OCI-LY7 (cell line): Measurements from ENCODE around the gene NOCT. TPM values are rescaled to one million over a fixed set of nuclear protein-coding genes. Genes with fewer than 3 reads are reported as not detected.
"Not testable (repeated sequence)": the region's sequence is repeated elsewhere in the genome, so short reads cannot be mapped to it uniquely, and the experiment has no call there.

Experiments
- BruUV-seq: library from RNA; stranded (reverse); fragments of 400-500 nt; replicated peaks from 2 replicates; lab custom pipeline; 2021; lab: Mats Ljungman, UMichigan
- CTCF ChIA-PET: fragments of 300-600 bp; sonication (Branson Sonifier 250); formaldehyde crosslinking; loops from one replicate; lab custom pipeline; 2022; ENCODE audit warnings: antibody characterized with exemption; ENCODE audit not compliant: unreplicated experiment; lab: Charles Lee
- POLR2A ChIA-PET: fragments of 300-600 bp; sonication (Branson Sonifier 250); formaldehyde crosslinking; loops from one replicate; lab custom pipeline; 2022; ENCODE audit warnings: antibody characterized with exemption; lab: Charles Lee
- DNase-seq: peaks from one replicate; pipeline ENCODE4 v3.0.0-alpha.2; 2015; ENCODE audit warnings: low spot score
- H2AFZ ChIP-seq: fragments of 200-600 bp; sonication (generic), shearing (Covaris generic); 2 replicates; pipeline ENCODE4 v1.6.1; 2014; ENCODE audit warnings: mild to moderate bottlenecking, antibody characterized with exemption, low read length, moderate library complexity
- H3K27ac ChIP-seq: fragments of 200-600 bp; sonication (generic); 2 replicates; pipeline ENCODE4 v1.5.1; 2014; ENCODE audit warnings: mixed run types, low read depth, mild to moderate bottlenecking, moderate library complexity, low read length, inconsistent platforms; ENCODE audit not compliant: poor library complexity, severe bottlenecking
- H3K36me3 ChIP-seq: fragments of 200-600 bp; sonication (generic); 2 replicates; pipeline ENCODE4 v1.6.1; 2014; ENCODE audit warnings: mild to moderate bottlenecking, antibody characterized with exemption, low read length, moderate library complexity, mixed read lengths; ENCODE audit not compliant: insufficient read depth
- H3K4me1 ChIP-seq: fragments of 200-600 bp; sonication (generic); 2 replicates; pipeline ENCODE4 v1.5.1; 2014; ENCODE audit warnings: mild to moderate bottlenecking, low read length; ENCODE audit not compliant: insufficient read depth, poor library complexity, severe bottlenecking
- H3K4me2 ChIP-seq: fragments of 200-600 bp; sonication (generic); 2 replicates; pipeline ENCODE4 v1.6.1; 2014; ENCODE audit warnings: mild to moderate bottlenecking, low read length
- H3K4me3 ChIP-seq: fragments of 200-600 bp; sonication (generic); 2 replicates; pipeline ENCODE4 v1.5.1; 2014; ENCODE audit warnings: mild to moderate bottlenecking, low read depth, low read length; ENCODE audit not compliant: poor library complexity, severe bottlenecking
- H3K79me2 ChIP-seq: fragments of 200-600 bp; sonication (generic); 2 replicates; pipeline ENCODE4 v1.6.1; 2016; ENCODE audit warnings: low read depth, mild to moderate bottlenecking, low read length, moderate library complexity, mixed read lengths; ENCODE audit not compliant: insufficient read depth
- H3K9me2 ChIP-seq: fragments of 200-600 bp; sonication (generic); 2 replicates; pipeline ENCODE4 v1.6.1; 2016; ENCODE audit warnings: mild to moderate bottlenecking, low read length, mixed read lengths; ENCODE audit not compliant: insufficient read depth
- H3K9me3 ChIP-seq: fragments of 200-600 bp; sonication (generic); 2 replicates; pipeline ENCODE4 v1.6.1; 2014; ENCODE audit warnings: mild to moderate bottlenecking, mixed run types, low read length, mixed read lengths
- H4K20me1 ChIP-seq: fragments of 200-600 bp; sonication (generic); 2 replicates; pipeline ENCODE4 v1.6.1; 2014; ENCODE audit warnings: mild to moderate bottlenecking, antibody characterized with exemption, low read length, moderate library complexity, mixed read lengths; ENCODE audit not compliant: insufficient read depth
- EZH2phosphoT487 ChIP-seq: fragments of 200-600 bp; sonication (generic); IDR thresholded peaks from 2 replicates; pipeline ENCODE4 v1.6.1; 2018; ENCODE audit warnings: low read depth, borderline replicate concordance, mild to moderate bottlenecking, mixed run types, antibody characterized with exemption, low read length, moderate library complexity, mixed read lengths
- intact Hi-C: fragments of 100-400 bp; cut with micrococcal nuclease; formaldehyde crosslinking; loops from one replicate; pipeline ENCODE4 v1.10.0; 2022; ENCODE audit not compliant: unreplicated experiment
- total RNA-seq, 2 experiments: library from RNA; depleted of rRNA in 1 of 2; stranded (reverse); fragments of >200 nt in 1 of 2; shearing (Covaris generic) in 1 of 2; gene quantifications; 2 replicates each; pipeline ENCODE4 v1.2.3, GENCODE V29; 2014 to 2022
- TF ChIP-seq, protein P1 (sequence below): fragments of 200-600 bp; sonication (generic); conservative IDR thresholded peaks from 2 replicates; pipeline ENCODE4 v1.5.1; 2014; ENCODE audit warnings: mild to moderate bottlenecking, antibody characterized with exemption, low read length, moderate library complexity, mixed read lengths

Gene NOCT
- total RNA-seq, 2 experiments from 2014 or later = 17.8 to 22.8 TPM

DNA sequence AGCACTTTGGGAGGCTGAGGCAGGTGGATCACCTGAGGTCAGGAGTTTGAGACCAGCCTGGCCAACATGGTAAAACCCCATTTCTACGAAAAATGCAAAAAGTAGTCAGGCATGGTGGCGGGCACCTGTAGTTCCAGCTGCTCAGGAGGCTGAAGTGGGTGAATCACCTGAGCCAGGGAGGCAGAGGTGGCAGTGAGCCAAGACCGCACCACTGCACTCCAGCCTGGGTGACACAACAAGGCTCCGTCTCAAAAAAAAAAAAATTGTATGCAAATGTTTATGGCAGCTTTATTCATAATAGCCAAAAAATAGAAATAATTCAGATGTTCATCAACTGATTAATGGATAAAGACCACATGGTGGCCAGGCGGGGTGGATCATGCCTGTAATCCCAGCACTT lies 9.8 kb upstream of the NOCT start:
- no peak overlapping the region for H3K27ac ChIP-seq
- intact Hi-C loops = no loop called here
- no peak overlapping the region for H2AFZ ChIP-seq
- no peak overlapping the region for H3K4me3 ChIP-seq
- DNase-seq = no peak
- no peaks in the 10 kb centered on the region for H4K20me1 ChIP-seq
- H3K4me2 ChIP-seq = no peak overlapping the region
- H3K4me1 ChIP-seq = no peaks in the 10 kb centered on the region
- H3K79me2 ChIP-seq = no peaks in the 10 kb centered on the region
- H3K36me3 ChIP-seq = no peaks in the 10 kb centered on the region
- CTCF ChIA-PET = no interaction called here
- H3K9me3 ChIP-seq = peaks cover 8% of the 10 kb centered on the region; the same call in 1 of the 2 replicates
- TF ChIP-seq, protein P1, sequence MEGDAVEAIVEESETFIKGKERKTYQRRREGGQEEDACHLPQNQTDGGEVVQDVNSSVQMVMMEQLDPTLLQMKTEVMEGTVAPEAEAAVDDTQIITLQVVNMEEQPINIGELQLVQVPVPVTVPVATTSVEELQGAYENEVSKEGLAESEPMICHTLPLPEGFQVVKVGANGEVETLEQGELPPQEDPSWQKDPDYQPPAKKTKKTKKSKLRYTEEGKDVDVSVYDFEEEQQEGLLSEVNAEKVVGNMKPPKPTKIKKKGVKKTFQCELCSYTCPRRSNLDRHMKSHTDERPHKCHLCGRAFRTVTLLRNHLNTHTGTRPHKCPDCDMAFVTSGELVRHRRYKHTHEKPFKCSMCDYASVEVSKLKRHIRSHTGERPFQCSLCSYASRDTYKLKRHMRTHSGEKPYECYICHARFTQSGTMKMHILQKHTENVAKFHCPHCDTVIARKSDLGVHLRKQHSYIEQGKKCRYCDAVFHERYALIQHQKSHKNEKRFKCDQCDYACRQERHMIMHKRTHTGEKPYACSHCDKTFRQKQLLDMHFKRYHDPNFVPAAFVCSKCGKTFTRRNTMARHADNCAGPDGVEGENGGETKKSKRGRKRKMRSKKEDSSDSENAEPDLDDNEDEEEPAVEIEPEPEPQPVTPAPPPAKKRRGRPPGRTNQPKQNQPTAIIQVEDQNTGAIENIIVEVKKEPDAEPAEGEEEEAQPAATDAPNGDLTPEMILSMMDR = no peak
- TF ChIP-seq EZH2phosphoT487 = no peak
- H3K9me2 ChIP-seq = no peaks in the 10 kb centered on the region
- POLR2A ChIA-PET = interaction anchor here (1.9 kb wide), 1 partner anchor 10 kb away, joined by 4 read pairs; no protein-coding TSS in a partner anchor
- BruUV-seq = no TSS peak

DNA sequence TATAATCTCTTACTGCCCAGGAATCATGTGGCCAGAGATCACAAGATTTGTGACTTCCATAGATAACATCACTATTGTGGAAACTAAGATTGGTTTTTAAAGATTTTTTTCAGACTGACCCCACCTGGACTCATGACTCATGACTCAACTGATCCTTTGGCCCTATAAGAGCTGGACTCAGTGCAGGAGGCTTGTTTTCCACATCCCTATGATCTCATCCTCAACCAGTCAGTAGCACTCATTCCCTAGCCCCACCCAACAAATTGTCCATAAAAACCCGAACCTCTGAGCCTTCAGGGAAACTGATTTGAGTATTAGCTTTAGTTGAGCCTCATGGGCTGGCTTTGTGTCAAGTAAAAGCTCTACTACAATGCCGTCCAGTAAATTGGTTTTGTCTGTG lies 7.9 kb upstream of the NOCT start:
- Histone ChIP-seq H3K9me2 (no peaks in the 10 kb centered on the region), H3K4me1 (no peaks in the 10 kb centered on the region), H3K4me2 (no peak overlapping the region), H3K36me3 (no peaks in the 10 kb centered on the region), H2AFZ (no peak overlapping the region), H3K4me3 (no peak overlapping the region), H3K9me3 (peaks cover 8% of the 10 kb centered on the region; the same call in 1 of the 2 replicates), H3K79me2 (no peaks in the 10 kb centered on the region), H3K27ac (no peak overlapping the region), H4K20me1 (no peaks in the 10 kb centered on the region)
- intact Hi-C loops = no loop called here
- no TSS peak for BruUV-seq
- TF ChIP-seq EZH2phosphoT487 = no peak
- TF ChIP-seq, protein P1 = no peak
- ChIA-PET POLR2A (interaction anchor here (0.6 kb wide), 2 partner anchors 35 to 112 kb away, joined by 4 read pairs; no protein-coding TSS in a partner anchor), CTCF (no interaction called here)
- DNase-seq = no peak

- BruUV-seq, intact Hi-C loops: not testable (repeated sequence)
- POLR2A ChIA-PET = interaction anchor here (0.6 to 1.0 kb wide), 5 partner anchors 9 to 817 kb away, joined by 3 to 4 read pairs (median 4); no protein-coding TSS in a partner anchor
Measured at GRCh38 chr4:139008278-139008677, 7.3 kb upstream of the NOCT start.

More at GRCh38 chr4:139008278-139008677, 7.3 kb upstream of the NOCT start:
- CTCF ChIA-PET, DNase-seq, H3K9me3 ChIP-seq, H3K4me3 ChIP-seq, H3K9me2 ChIP-seq, H3K36me3 ChIP-seq, H3K79me2 ChIP-seq, H3K4me1 ChIP-seq, H3K4me2 ChIP-seq, H3K27ac ChIP-seq, H4K20me1 ChIP-seq, H2AFZ ChIP-seq: not testable (repeated sequence)
